ENCODE measurements around the gene RAB17.
A peak's percentile ranks its signal among the peaks of the same experiment; 100 is the strongest.

Gene RAB17

GRCh38 chr2:237538001-237538720 is 52.4 kb downstream of the RAB17 start:
- TF ChIP-seq, protein P1, sequence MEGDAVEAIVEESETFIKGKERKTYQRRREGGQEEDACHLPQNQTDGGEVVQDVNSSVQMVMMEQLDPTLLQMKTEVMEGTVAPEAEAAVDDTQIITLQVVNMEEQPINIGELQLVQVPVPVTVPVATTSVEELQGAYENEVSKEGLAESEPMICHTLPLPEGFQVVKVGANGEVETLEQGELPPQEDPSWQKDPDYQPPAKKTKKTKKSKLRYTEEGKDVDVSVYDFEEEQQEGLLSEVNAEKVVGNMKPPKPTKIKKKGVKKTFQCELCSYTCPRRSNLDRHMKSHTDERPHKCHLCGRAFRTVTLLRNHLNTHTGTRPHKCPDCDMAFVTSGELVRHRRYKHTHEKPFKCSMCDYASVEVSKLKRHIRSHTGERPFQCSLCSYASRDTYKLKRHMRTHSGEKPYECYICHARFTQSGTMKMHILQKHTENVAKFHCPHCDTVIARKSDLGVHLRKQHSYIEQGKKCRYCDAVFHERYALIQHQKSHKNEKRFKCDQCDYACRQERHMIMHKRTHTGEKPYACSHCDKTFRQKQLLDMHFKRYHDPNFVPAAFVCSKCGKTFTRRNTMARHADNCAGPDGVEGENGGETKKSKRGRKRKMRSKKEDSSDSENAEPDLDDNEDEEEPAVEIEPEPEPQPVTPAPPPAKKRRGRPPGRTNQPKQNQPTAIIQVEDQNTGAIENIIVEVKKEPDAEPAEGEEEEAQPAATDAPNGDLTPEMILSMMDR (conservative IDR thresholded peaks at IDR 0.05; ENCODE audit: low read length), result no peak
- no peak for DNase-seq (ENCODE audit: low read depth)

GRCh38 chr2:237536617-237537016 is 53.9 kb downstream of the RAB17 start:
- H3K4me3 ChIP-seq (ENCODE audit: low read length), result no peak overlapping the region
- DNase-seq (ENCODE audit: low read depth), result no peak
- TF ChIP-seq, protein P1 (conservative IDR thresholded peaks at IDR 0.05; ENCODE audit: low read length), result no peak

More at GRCh38 chr2:237538001-237538720, 52.4 kb downstream of the RAB17 start:
- H3K4me3 ChIP-seq (ENCODE audit: low read length), result no peak overlapping the region

DNA sequence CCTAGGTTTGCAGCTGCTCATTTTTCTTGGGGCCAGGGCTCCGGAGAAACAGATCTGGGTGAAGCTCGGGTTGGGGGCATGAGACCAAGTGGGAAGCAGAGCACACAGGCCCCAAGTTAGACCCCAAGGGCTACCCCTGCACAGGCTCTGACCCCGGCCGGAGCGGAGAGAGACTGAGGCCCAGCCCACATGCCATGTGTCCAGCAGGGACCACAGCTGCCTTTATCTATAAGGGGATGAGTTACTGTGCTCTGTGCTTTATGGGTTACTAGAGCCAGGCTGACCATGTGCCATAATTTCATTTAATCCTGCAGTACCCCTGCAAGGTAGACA is 54.5 kb downstream of the RAB17 start:
- H3K4me3 ChIP-seq (ENCODE audit: low read length), result no peak overlapping the region
- DNase-seq (ENCODE audit: low read depth), result no peak
- TF ChIP-seq, protein P1 (conservative IDR thresholded peaks at IDR 0.05; ENCODE audit: low read length), result no peak

- no peak overlapping the region for H3K4me3 ChIP-seq (ENCODE audit: low read length)
- TF ChIP-seq, protein P1 (conservative IDR thresholded peaks at IDR 0.05; ENCODE audit: low read length), result no peak
- no peak for DNase-seq (ENCODE audit: low read depth)
These were observed 55.0 kb downstream of the RAB17 start for GRCh38 chr2:237535385-237536082.

DNA sequence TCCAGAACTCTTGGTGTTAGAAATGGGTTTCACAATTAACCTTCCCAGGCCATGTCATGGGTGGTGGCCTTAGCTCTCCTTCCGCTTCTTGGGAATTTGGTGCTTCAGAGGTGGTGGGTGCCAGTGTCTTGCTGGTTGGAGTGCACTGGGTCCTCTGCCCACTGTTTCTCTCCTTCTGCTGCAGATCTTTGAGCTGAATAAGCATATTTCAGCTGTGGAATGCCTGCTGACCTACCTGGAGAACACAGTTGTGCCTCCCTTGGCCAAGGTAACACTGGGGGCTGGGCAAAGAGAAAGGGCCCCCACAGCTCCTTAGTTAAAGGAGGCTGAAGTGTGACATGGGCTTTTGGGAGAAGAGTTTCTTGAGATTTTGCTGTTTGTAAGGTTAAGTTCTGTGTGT is 56.2 kb downstream of the RAB17 start:
- TF ChIP-seq, protein P1 (conservative IDR thresholded peaks at IDR 0.05; ENCODE audit: low read length), result no peak
- DNase-seq (ENCODE audit: low read depth), result no peak
- no peak overlapping the region for H3K4me3 ChIP-seq (ENCODE audit: low read length)

DNA sequence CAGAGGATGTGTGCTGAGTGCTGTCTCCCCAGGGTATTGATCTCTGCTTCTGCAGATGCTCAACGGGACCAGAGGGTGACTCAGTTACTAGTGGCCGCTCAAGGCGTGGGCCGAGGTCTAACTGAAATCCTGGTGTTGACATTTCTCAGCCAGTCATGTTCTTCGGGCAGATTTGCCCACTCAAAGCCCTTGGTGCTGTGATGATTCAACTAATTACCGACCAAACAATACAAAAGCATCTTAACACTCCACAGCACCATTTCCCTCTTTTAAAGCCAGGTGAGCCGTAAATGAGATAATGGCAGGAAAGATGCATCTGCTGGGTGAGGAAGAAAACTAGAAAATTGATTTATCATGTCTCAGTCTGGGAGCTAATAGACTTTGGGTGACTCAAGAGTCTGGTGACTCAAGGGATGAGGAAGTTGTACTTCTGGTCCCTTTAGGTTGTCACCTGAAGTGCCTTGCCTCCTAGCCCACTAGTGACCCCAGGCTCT is 56.8 kb downstream of the RAB17 start:
- peak; percentile 5 for DNase-seq (ENCODE audit: low read depth)
- TF ChIP-seq, protein P1 (conservative IDR thresholded peaks at IDR 0.05; ENCODE audit: low read length), result no peak
- H3K4me3 ChIP-seq (ENCODE audit: low read length), result no peak overlapping the region

- DNase-seq (ENCODE audit: low read depth), result no peak
- no peak overlapping the region for H3K4me3 ChIP-seq (ENCODE audit: low read length)
- TF ChIP-seq, protein P1 (conservative IDR thresholded peaks at IDR 0.05; ENCODE audit: low read length), result no peak
These were observed 58.4 kb downstream of the RAB17 start for GRCh38 chr2:237532160-237532559.
